Measurements from ENCODE around the gene HRH1. TPM values are rescaled to one million over a fixed set of nuclear protein-coding genes. Genes with fewer than 3 reads are reported as not detected.

Gene HRH1
- total RNA-seq, 1 donor from 2014 or later, result 1.4 TPM

DNA sequence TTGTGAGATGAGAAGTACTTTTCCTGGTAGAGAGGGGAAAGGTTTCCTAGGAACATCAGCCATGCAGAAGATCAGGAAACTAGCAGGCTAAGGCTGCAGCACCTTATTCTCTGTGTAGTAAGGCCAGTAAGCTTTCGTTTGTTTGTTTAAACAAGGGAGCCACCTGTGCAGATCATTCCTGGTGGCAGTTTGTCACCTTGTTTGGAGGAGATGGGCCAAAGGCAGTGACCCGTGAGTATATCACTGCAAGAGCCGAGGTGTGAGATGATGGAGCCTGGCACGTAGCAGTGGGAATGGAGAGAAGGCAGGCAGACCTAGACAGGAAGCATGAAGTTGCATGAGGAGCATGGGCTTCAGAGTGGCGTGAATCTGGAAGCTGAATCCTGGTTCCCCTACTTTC is 137.5 kb downstream of the HRH1 start:
- Histone ChIP-seq H3K4me1 (peaks cover 49% of the 10 kb centered on the region), H3K4me3 (no peak overlapping the region), H3K9me3 (replicated peaks) (no peaks in the 10 kb centered on the region), H3K27me3 (ENCODE audit: low read depth) (no peaks in the 10 kb centered on the region), H3K27ac (replicated peaks) (peak overlapping the region; percentile 53), H3K36me3 (no peaks in the 10 kb centered on the region)
- DNase-seq, result no peak
- TF ChIP-seq, protein P1, sequence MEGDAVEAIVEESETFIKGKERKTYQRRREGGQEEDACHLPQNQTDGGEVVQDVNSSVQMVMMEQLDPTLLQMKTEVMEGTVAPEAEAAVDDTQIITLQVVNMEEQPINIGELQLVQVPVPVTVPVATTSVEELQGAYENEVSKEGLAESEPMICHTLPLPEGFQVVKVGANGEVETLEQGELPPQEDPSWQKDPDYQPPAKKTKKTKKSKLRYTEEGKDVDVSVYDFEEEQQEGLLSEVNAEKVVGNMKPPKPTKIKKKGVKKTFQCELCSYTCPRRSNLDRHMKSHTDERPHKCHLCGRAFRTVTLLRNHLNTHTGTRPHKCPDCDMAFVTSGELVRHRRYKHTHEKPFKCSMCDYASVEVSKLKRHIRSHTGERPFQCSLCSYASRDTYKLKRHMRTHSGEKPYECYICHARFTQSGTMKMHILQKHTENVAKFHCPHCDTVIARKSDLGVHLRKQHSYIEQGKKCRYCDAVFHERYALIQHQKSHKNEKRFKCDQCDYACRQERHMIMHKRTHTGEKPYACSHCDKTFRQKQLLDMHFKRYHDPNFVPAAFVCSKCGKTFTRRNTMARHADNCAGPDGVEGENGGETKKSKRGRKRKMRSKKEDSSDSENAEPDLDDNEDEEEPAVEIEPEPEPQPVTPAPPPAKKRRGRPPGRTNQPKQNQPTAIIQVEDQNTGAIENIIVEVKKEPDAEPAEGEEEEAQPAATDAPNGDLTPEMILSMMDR (IDR thresholded peaks at IDR 0.05; ENCODE audit: borderline replicate concordance), result no peak
- intact Hi-C loops (cut with micrococcal nuclease), result no loop called here

DNA sequence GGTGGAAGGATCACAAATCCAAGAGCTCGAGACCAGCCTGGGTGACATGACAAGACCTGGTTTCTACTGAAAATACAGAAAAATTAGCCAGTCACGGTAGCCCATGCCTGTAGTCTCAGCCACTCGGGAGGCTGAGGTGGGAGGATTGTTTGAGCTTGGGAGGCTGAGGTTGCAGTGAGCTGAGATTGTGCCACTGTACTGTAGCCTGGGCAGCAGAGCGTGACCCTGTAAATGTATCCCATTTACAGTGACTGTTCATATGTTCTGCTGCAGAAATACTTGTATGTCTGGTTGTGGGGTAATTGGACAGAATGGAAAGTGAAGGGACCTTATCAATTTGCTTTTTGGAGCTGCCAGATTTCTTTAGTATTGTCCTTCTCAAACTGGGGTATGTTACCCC is 142.8 kb downstream of the HRH1 start:
- H3K4me3 ChIP-seq, result no peak overlapping the region
- no peak for DNase-seq
- TF ChIP-seq, protein P1 (IDR thresholded peaks at IDR 0.05; ENCODE audit: borderline replicate concordance), result no peak
- H3K9me3 ChIP-seq (replicated peaks), result no peaks in the 10 kb centered on the region
- no peaks in the 10 kb centered on the region for H3K27me3 ChIP-seq (ENCODE audit: low read depth)
- no peaks in the 10 kb centered on the region for H3K4me1 ChIP-seq
- H3K36me3 ChIP-seq, result peaks cover 37% of the 10 kb centered on the region
- intact Hi-C loops (cut with micrococcal nuclease), result no loop called here
- H3K27ac ChIP-seq (replicated peaks), result no peak overlapping the region

DNA sequence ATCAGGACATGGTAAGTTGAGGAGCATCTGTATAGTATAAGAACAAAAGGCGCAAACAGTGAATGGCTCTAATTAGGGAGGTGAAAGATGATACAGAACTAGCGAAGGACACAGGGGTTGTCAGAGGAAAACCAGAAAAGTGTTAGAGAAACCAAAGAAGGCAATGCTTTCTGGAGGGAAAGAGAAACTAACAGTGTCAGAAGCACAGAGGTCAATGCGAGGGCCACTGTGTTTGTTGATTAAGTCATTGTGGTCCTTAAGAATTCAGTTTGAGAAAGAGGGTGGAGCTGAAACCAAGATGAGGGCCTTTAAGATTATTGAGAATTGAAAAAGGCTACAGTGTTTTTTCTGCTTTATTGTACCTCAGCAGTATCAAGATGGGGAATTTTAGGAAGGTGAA is 146.7 kb downstream of the HRH1 start:
- peaks cover 49% of the 10 kb centered on the region for H3K36me3 ChIP-seq
- DNase-seq, result no peak

DNA sequence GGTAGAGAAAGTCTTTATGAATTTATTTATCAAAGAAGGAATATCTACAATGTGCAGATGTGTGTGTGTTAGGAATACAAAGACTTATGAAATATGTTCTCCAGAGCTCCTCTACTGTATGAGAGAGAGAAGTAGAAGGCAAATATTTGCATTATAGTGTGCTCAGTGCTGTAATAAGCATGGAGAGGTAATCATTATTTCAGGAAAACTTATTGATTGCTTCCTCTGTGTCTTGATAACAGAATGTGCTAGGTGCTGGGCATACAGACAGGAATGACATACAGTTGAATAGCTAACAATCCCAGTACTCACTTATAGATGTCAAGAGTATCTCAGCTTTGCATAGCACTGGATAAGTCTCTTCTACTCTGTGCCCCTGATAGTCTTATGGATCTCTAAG is 148.2 kb downstream of the HRH1 start:
- peaks cover 25% of the 10 kb centered on the region for H3K4me1 ChIP-seq
- H3K4me3 ChIP-seq, result no peak overlapping the region
- H3K36me3 ChIP-seq, result peaks cover 58% of the 10 kb centered on the region
- intact Hi-C loops (cut with micrococcal nuclease), result no loop called here
- TF ChIP-seq, protein P1 (IDR thresholded peaks at IDR 0.05; ENCODE audit: borderline replicate concordance), result no peak
- no peak overlapping the region for H3K27ac ChIP-seq (replicated peaks)
- no peaks in the 10 kb centered on the region for H3K27me3 ChIP-seq (ENCODE audit: low read depth)
- no peaks in the 10 kb centered on the region for H3K9me3 ChIP-seq (replicated peaks)
- DNase-seq, result no peak

More for the DNA sequence above, 146.7 kb downstream of the HRH1 start:
- H3K27ac ChIP-seq (replicated peaks), result no peak overlapping the region
- peaks cover 10% of the 10 kb centered on the region for H3K4me1 ChIP-seq
- H3K9me3 ChIP-seq (replicated peaks), result no peaks in the 10 kb centered on the region
- H3K27me3 ChIP-seq (ENCODE audit: low read depth), result no peaks in the 10 kb centered on the region
- intact Hi-C loops (cut with micrococcal nuclease), result no loop called here
- no peak overlapping the region for H3K4me3 ChIP-seq
- TF ChIP-seq, protein P1 (IDR thresholded peaks at IDR 0.05; ENCODE audit: borderline replicate concordance), result no peak

DNA sequence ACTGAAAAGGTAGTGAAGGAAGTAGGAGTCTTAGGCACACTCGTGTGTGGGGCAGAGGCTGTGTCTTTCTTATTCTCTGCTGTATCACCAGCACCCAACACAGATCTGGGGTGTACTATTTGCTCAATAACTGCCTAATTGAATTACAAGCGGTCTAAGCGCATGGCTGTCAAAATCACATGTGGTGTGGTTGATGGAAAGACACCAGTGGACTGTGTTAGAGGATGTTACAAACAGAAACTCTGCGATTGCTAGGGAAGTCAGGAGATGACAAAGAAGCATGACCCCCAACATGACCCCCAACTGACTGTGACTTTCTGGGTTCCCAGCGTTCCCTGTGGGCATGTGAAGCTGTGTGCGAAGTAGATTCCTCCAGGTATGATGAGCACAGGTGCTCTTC is 149.9 kb downstream of the HRH1 start:
- H3K27me3 ChIP-seq (ENCODE audit: low read depth), result no peaks in the 10 kb centered on the region
- peaks cover 25% of the 10 kb centered on the region for H3K4me1 ChIP-seq
- H3K9me3 ChIP-seq (replicated peaks), result no peaks in the 10 kb centered on the region
- TF ChIP-seq, protein P1 (IDR thresholded peaks at IDR 0.05; ENCODE audit: borderline replicate concordance), result no peak
- intact Hi-C loops (cut with micrococcal nuclease), result no loop called here
- no peak overlapping the region for H3K27ac ChIP-seq (replicated peaks)
- peaks cover 61% of the 10 kb centered on the region for H3K36me3 ChIP-seq
- no peak for DNase-seq
- no peak overlapping the region for H3K4me3 ChIP-seq

DNA sequence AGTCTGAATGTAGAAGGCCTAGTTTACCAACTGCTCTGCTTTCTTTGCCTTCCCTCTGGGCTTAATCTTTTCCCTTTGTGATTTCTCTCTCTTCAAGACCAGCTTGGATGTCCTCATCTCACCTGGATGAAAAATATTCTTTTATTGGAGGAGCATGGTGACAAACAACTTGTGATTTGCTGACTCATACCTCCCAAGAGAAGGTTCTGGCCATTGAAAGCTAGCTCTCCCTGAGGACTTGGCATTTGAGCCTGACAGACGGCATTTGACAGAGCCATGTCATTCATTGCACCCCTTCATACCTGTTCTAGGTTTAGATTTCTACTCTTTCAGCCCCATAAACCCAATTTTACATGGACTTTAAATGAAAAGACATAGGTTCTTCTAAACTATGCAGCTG is 151.2 kb downstream of the HRH1 start:
- H3K4me1 ChIP-seq, result peaks cover 25% of the 10 kb centered on the region
- TF ChIP-seq, protein P1 (IDR thresholded peaks at IDR 0.05; ENCODE audit: borderline replicate concordance), result no peak
- no peak overlapping the region for H3K27ac ChIP-seq (replicated peaks)
- no peaks in the 10 kb centered on the region for H3K9me3 ChIP-seq (replicated peaks)
- no peak overlapping the region for H3K4me3 ChIP-seq
- no peak for DNase-seq
- no peaks in the 10 kb centered on the region for H3K27me3 ChIP-seq (ENCODE audit: low read depth)
- intact Hi-C loops (cut with micrococcal nuclease), result no loop called here
- H3K36me3 ChIP-seq, result peaks cover 62% of the 10 kb centered on the region
